OCI-LY1 (cell line): ENCODE measurements around the gene CPSF7.
"Not testable (repeated sequence)": the region's sequence is repeated elsewhere in the genome, so short reads cannot be mapped to it uniquely, and the experiment has no call there.

Experiments used
- EZH2 ChIP-seq: fragments of 200-600 bp; sonication (generic), shearing (Covaris generic); IDR thresholded peaks from 2 replicates; pipeline ENCODE4 v1.8.0; 2017; ENCODE audit warnings: borderline replicate concordance, mixed run types, mild to moderate bottlenecking, antibody characterized with exemption, low read length, moderate library complexity, mixed read lengths
- TF ChIP-seq, protein P1 (sequence below): fragments of 200-600 bp; sonication (generic), shearing (Covaris generic); IDR thresholded peaks from 2 replicates; pipeline ENCODE4 v1.5.1; 2017; ENCODE audit warnings: mild to moderate bottlenecking, antibody characterized with exemption, low read length, moderate library complexity, mixed read lengths

DNA sequence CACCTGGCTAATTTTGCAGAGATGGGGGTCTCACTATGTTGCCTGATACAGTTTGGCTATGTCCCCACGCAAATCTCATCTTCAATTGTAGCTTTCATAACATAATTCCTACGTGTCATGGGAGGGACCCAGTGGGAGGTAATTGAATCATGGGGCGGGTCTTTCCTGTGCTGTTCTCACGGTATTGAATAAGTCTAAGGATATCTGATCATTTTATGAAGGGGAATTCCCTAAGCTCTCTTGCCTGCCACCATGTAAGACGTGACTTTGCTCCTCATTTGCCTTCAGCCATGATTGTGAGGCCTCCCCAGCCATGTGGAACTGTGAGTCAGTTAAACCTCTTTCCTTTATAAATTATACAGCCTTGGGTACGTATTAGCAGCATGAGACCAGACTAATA is 37.8 kb upstream of the CPSF7 start:
- TF ChIP-seq, protein P1, sequence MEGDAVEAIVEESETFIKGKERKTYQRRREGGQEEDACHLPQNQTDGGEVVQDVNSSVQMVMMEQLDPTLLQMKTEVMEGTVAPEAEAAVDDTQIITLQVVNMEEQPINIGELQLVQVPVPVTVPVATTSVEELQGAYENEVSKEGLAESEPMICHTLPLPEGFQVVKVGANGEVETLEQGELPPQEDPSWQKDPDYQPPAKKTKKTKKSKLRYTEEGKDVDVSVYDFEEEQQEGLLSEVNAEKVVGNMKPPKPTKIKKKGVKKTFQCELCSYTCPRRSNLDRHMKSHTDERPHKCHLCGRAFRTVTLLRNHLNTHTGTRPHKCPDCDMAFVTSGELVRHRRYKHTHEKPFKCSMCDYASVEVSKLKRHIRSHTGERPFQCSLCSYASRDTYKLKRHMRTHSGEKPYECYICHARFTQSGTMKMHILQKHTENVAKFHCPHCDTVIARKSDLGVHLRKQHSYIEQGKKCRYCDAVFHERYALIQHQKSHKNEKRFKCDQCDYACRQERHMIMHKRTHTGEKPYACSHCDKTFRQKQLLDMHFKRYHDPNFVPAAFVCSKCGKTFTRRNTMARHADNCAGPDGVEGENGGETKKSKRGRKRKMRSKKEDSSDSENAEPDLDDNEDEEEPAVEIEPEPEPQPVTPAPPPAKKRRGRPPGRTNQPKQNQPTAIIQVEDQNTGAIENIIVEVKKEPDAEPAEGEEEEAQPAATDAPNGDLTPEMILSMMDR, result not testable (repeated sequence)
- not testable (repeated sequence) for TF ChIP-seq EZH2
